PC-9 (cell line): ENCODE data around the gene LCK.

Source experiments
- EZH2 ChIP-seq: fragments of 200-600 bp; sonication (generic); IDR thresholded peaks from 2 replicates; pipeline ENCODE4 v1.8.0; 2017; ENCODE audit warnings: antibody characterized with exemption, low read depth
- TF ChIP-seq, protein P1 (sequence below): fragments of 200-600 bp; sonication (generic); conservative IDR thresholded peaks from 2 replicates; pipeline ENCODE4 v1.6.1; 2017; ENCODE audit warnings: mixed run types, antibody characterized with exemption, mild to moderate bottlenecking, moderate library complexity

DNA sequence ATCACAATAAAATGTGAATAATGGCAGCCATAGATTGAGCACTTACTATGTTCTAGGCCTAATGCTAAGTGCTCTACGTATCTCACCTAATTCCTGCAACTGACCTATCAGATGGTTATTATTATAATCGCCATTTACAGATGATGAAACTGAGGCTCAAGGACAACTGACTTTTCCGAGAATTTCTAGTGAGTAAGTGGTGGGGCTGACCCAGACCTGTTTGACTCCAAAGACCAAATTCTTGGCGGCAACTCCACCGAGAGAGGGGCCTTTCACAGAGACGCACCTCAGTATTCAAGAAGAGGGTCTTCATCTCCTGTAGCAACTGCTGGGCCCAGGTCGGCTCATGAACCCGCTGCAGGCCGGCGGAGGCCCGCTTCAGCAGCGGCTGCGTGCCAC is 29.5 kb upstream of the LCK start:
- TF ChIP-seq, protein P1, sequence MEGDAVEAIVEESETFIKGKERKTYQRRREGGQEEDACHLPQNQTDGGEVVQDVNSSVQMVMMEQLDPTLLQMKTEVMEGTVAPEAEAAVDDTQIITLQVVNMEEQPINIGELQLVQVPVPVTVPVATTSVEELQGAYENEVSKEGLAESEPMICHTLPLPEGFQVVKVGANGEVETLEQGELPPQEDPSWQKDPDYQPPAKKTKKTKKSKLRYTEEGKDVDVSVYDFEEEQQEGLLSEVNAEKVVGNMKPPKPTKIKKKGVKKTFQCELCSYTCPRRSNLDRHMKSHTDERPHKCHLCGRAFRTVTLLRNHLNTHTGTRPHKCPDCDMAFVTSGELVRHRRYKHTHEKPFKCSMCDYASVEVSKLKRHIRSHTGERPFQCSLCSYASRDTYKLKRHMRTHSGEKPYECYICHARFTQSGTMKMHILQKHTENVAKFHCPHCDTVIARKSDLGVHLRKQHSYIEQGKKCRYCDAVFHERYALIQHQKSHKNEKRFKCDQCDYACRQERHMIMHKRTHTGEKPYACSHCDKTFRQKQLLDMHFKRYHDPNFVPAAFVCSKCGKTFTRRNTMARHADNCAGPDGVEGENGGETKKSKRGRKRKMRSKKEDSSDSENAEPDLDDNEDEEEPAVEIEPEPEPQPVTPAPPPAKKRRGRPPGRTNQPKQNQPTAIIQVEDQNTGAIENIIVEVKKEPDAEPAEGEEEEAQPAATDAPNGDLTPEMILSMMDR = no peak
- no peak for TF ChIP-seq EZH2
